ENCODE measurements around the gene TRAPPC3. TPM values are rescaled to one million over a fixed set of nuclear protein-coding genes. Genes with fewer than 3 reads are reported as not detected.

The TRAPPC3 gene
- total RNA-seq, 1 experiment from 2014 or later: 52.7 TPM

GRCh38 chr1:36179220-36179600, 29.9 kb upstream of the TRAPPC3 start:
- Histone ChIP-seq H3K79me1 (ENCODE audit: insufficient read depth, low read depth, low read length, poor library complexity, severe bottlenecking) (no peaks in the 10 kb centered on the region), H2BK120ac (ENCODE audit: low read depth, low read length, poor library complexity, severe bottlenecking) (no peak overlapping the region), H2AK5ac (ENCODE audit: insufficient read length, low read length) (no peak overlapping the region), H2BK20ac (ENCODE audit: low read depth, low read length, poor library complexity, severe bottlenecking) (no peak overlapping the region), H4K8ac (replicated peaks; ENCODE audit: insufficient read length, low read depth, low read length) (no peak overlapping the region), H3K27ac (ENCODE audit: insufficient read length, low read depth, low read length) (no peak overlapping the region), H3K23ac (ENCODE audit: insufficient read length, low read depth, low read length) (no peak overlapping the region), H3K4me1 (ENCODE audit: insufficient read depth, low read length) (peaks cover 5% of the 10 kb centered on the region; the same call in 1 of the 2 replicates), H2BK5ac (ENCODE audit: insufficient read length, low read length) (no peak overlapping the region), H3K14ac (ENCODE audit: insufficient read depth, low read length) (no peak overlapping the region), H3K4ac (ENCODE audit: low read depth, low read length) (no peak overlapping the region), H3K4me2 (ENCODE audit: insufficient read depth, insufficient read length, low read length) (peak overlapping the region; percentile 57), H3K18ac (ENCODE audit: insufficient read length, low read depth, low read length) (no peak overlapping the region), H4K20me1 (ENCODE audit: control insufficient read depth, insufficient read depth, insufficient read length) (peaks cover 4% of the 10 kb centered on the region), H3K79me2 (ENCODE audit: insufficient read depth, low read length) (no peaks in the 10 kb centered on the region), H2AFZ (ENCODE audit: low read length) (no peak overlapping the region), H3K23me2 (ENCODE audit: insufficient read length, low read depth, low read length, poor library complexity, severe bottlenecking) (peaks cover 11% of the 10 kb centered on the region), H4K91ac (ENCODE audit: insufficient read length, low read depth, low read length) (no peak overlapping the region), H3K56ac (ENCODE audit: insufficient read length, low read depth, low read length) (no peak overlapping the region), H2BK15ac (ENCODE audit: low read depth, low read length) (no peak overlapping the region), H3K9ac (ENCODE audit: extremely low read depth, insufficient read length, low read length) (no peak overlapping the region), H2BK12ac (ENCODE audit: insufficient read length, low read depth, low read length) (no peak overlapping the region), H3K9me3 (ENCODE audit: control insufficient read depth, low read depth, low read length) (no peaks in the 10 kb centered on the region), H3T11ph (ENCODE audit: low read length) (no peak overlapping the region), H4K5ac (ENCODE audit: insufficient read length, low read depth, low read length) (no peak overlapping the region), H3K27me3 (ENCODE audit: insufficient read depth, low read length) (no peaks in the 10 kb centered on the region)
- DNase-seq: no peak
- Mint-ChIP-seq H3K9me3 (no peaks in the 10 kb centered on the region), H3K27ac (peak overlapping the region; percentile 71 to 90 (median 86); a peak in 4 of 7 replicates), H3K27me3 (ENCODE audit: low read depth) (no peaks in the 10 kb centered on the region), H3K36me3 (ENCODE audit: insufficient read depth in 1 of 3, low read depth in 3 of 3) (peaks cover 17 to 25% (median 25%) of the 10 kb centered on the region in 3 experiments), H3K4me3 (peak overlapping the region; percentile 68 to 80), H3K4me1 (peaks cover 19 to 45% of the 10 kb centered on the region in 2 experiments)
- no CpG with 5 or more reads among the region's 19 CpGs for WGBS (ENCODE audit: extremely low coverage, insufficient read length, low lambda C conversion rate)
- TF ChIP-seq, protein P1, sequence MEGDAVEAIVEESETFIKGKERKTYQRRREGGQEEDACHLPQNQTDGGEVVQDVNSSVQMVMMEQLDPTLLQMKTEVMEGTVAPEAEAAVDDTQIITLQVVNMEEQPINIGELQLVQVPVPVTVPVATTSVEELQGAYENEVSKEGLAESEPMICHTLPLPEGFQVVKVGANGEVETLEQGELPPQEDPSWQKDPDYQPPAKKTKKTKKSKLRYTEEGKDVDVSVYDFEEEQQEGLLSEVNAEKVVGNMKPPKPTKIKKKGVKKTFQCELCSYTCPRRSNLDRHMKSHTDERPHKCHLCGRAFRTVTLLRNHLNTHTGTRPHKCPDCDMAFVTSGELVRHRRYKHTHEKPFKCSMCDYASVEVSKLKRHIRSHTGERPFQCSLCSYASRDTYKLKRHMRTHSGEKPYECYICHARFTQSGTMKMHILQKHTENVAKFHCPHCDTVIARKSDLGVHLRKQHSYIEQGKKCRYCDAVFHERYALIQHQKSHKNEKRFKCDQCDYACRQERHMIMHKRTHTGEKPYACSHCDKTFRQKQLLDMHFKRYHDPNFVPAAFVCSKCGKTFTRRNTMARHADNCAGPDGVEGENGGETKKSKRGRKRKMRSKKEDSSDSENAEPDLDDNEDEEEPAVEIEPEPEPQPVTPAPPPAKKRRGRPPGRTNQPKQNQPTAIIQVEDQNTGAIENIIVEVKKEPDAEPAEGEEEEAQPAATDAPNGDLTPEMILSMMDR (conservative IDR thresholded peaks at IDR 0.05): no peak
